T47D (cell line): ENCODE data around the gene OCSTAMP.

Experiments
- DNase-seq, 2 experiments: peaks; one replicate each; pipeline versions ENCODE4 v3.0.0 to v3.0.0-alpha.2; 2011 to 2012; ENCODE audit warnings: low read depth in 1 of 2, low spot score in 1 of 2
- JUND ChIP-seq: IDR thresholded peaks from 2 replicates; pipeline ENCODE4 v1.6.1; 2012; ENCODE audit warnings: low read depth
- in situ Hi-C: cut with HindIII; loops from 2 replicates; pipeline ENCODE4 v1.10.0; 2016; ENCODE audit warnings: low sequenced_read_pairs, low pct_unique_long_range_greater_than_20kb

OCSTAMP gene

DNA sequence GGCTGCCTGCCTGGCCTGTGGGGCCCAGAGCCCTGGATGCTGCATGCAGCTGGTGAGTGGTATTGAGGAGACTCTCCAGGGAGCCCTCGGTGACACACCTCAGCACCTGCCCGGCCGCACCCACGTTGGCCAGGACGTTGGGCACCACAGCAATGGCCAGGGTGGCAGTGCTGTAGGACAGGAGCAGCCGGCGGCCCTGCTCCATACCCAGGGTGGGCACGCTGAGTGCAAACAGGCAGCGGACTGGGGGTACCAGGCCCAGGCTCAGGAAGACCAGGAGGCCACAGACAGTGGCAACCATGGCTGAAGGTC, 4.7 kb downstream of the OCSTAMP start:
- no peak for DNase-seq
- in situ Hi-C loops: no loop called here
- no peak for TF ChIP-seq JUND

DNA sequence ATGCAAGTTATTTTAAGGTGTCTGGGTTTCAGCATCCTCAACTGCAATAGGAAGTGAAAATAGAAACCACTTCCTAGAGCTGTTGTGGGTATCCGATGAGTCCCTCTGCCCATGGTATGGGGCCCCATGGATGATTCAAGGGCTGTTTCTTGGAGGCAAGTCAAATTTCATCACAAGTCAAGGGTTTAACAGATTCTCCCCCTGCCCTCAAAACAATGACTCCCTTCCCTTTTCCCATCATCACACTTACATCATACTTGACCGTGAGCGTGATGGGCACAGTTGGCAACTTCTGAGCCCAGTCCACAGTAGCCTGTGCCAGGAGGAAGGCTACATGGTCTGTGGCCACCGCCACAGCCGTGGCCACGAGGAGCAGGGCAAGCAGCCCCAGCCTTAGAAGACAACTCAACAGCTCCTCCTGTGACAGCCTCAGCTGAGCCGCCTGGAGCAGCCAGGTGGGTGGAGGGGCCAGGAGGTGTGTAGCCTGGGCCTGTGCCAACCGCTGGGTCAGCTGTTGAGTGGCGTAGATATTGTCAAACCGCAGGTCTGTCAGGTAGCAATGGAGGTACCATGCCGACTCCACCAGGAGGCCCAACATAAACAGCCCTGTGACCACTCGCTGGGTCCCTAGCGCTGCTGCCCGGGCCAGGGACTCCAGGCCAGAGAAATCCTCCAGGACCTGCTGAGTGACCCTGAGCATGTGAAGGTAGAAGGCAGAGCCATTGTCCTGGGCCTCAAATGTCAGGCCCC, 5.2 kb downstream of the OCSTAMP start:
- DNase-seq: no peak
- in situ Hi-C loops: no loop called here
- no peak for TF ChIP-seq JUND

DNA sequence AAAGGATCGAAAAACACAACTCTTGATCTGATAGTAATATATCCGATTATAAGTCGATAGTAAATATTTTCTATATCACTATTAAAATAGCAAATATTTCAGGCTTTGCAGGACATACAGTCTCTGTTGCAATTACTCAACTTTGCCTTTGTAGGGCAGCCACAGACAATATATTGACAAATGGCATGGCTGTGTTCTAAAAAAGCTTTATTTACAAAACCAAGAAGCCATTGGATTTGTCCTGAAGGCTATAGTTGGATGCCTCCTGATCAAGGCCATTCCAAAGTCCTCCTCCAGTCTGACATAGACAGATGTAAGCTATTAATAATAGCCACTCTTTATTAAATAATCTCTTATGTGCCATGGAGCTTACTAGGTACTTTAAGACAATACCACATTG, 5.9 kb downstream of the OCSTAMP start:
- TF ChIP-seq JUND: no peak
- in situ Hi-C loops: no loop called here
- DNase-seq: no peak

DNA sequence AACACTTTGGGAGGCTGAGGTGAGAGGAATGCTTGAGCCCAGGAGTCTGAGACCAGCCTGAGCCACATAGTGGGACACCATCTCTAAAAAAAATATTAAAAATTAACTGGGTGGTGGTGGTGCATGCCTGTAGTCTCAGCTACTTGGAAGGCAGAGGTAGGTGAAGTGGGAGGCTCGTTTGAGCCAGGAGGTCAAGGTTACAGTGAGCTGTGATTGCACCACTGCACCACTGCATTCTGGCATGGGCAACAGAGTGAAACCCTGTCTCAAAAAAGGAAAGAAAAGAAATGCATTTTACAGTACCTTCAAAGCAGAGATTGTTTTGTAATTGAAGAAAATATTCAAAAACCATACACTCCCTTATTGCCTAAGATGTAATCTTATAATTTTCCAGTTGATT, 6.5 kb downstream of the OCSTAMP start:
- in situ Hi-C loops: no loop called here
- DNase-seq: no peak
- no peak for TF ChIP-seq JUND

DNA sequence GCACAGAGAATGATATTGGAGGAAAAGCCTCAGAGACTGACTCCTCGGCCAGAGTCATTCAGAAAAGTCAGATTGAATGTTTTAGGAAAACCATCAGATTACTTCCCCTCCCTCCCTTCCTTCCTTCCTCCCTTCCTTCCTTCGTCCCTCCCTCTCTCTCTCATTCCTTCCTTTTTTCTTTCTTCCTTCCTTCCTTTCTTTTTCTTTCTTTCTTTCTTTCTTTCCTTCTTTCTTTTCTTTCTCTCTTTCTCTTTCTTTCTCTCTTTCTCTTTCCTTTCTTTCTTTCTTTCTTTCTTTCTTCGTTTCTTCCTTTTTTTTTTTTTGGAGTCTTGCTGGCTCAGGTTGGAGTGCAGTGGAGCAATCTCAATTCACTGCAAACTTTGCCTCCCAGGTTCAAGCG, 7.4 kb downstream of the OCSTAMP start:
- in situ Hi-C loops: no loop called here
- no peak for DNase-seq
- TF ChIP-seq JUND: no peak

DNA sequence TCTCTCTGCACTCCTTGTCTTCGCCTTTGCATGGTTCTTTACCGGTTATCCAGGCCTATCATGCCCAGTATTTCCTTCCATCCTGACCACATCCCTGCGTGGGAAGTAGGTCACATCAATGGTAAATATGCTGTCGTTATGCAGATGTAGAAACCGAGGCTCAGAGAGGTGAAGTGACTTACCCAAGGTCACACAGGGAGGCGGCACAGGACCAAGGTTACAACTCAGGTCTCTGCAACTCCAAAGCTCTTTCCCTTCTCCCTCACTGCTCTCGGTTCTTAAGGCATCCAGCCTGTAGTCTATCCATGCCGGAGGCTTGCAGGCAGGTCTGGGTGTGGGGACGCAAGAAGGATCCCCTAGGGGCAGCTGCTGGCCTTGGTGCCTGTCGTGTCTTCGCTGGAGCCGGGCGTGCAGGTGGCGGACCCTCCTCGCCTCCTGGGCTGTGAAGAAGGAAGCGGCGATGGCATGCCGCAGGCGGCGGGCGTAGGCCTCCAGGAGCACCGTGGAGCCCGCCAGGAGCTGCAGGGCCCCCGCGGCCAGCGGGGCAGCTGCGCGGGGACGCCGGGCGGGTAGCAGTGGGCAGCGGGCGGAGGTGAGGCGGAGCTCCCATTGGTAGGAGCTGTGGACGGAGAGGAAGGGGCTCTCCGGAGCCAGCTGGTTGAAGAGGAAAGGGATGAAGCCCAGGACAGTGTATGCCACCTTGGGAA, 9.1 kb downstream of the OCSTAMP start:
- DNase-seq: no peak
- in situ Hi-C loops: no loop called here
- no peak for TF ChIP-seq JUND

DNA sequence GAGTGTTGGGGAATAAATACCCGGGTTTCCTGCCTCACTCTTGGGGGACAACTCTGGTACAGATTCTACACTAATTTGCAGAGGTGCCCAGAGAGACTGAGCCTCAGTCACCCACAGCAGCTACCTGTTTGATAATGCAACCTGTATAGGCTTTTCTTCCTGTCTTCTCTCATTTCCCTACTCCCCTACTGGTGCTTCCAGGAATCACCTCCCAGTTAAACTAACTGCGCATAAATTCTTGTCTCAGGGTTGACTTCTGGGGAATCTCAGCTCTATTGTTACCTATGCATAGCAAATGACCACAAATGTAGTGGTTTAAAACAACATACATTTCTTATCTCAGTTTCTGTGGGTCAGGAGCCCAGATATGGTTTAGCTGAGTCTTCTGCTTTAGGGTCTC, 11.3 kb downstream of the OCSTAMP start:
- TF ChIP-seq JUND: no peak
- DNase-seq: no peak
- in situ Hi-C loops: no loop called here

DNA sequence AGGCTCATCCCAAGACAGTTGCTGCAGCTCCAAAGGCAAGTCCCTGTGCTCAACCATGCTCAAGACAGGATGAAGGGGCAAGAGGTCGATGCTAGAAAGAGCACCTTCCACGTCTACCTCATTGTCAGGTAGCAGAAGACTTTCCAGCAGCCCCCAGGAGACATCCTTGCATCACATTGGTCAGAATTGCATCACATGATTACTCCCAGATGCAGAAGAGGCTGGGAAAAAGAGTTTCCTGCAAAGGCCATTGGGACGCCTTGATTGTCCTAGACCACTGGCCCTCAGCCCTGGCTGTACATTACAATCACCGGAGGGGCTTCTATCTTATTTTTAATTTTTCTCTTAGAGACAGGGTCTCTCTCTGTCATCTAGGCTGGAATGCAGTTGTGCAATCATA, 19.8 kb downstream of the OCSTAMP start:
- in situ Hi-C loops: no loop called here

DNA sequence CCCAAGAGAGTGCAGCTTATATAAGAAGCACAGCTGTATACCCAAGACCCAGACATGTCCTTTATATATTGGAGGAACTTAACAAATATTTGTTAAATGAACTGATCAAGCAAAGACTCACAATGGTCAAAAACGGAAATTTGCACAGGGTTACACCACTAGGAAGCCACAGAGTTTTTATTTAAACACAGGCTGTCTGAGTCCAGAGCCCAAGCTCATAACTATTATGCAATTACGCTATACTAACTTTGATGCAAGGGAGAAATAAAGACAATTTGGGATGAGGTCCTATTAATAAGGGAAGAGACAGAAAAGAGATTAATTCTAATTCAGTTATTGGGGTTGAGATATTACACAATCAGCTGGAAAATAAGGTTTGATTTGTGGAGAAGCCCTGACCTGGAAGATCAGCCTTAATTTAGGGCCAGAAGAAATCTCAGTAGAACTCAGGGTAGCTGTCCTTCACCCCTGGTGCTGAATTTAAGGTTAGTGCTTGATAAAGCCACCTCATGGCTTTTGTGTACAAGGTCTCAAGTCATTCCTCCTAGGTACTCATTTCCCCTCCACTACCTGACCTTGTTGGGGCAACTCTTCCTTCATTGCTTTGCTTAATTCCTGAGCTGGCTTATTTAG, 26.6 kb downstream of the OCSTAMP start:
- DNase-seq: peak in 1 of 2 experiments; percentile 69
- TF ChIP-seq JUND: no peak
- in situ Hi-C loops: no loop called here

More for the DNA sequence above, 19.8 kb downstream of the OCSTAMP start:
- no peak for DNase-seq
- TF ChIP-seq JUND: no peak

DNA sequence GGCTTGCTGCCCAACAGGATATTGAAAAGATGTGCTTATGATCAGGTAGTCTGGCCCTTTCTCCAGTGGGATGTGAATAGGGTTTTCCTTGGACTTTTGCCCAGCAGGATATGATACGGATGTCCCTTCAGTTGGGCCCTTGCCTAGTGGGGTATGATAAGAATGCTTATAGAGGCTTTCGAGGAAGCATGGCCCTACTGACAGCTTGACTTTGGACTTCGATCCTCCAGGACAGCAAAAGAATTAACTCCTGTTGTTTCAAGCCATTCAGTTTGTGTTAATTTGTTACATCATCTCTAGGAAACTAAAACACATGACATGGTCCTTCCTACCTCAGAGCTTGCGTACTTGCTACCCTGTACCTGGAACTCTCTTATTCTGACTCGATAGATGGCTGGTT, 27.3 kb downstream of the OCSTAMP start:
- in situ Hi-C loops: no loop called here
- DNase-seq: no peak
- no peak for TF ChIP-seq JUND

DNA sequence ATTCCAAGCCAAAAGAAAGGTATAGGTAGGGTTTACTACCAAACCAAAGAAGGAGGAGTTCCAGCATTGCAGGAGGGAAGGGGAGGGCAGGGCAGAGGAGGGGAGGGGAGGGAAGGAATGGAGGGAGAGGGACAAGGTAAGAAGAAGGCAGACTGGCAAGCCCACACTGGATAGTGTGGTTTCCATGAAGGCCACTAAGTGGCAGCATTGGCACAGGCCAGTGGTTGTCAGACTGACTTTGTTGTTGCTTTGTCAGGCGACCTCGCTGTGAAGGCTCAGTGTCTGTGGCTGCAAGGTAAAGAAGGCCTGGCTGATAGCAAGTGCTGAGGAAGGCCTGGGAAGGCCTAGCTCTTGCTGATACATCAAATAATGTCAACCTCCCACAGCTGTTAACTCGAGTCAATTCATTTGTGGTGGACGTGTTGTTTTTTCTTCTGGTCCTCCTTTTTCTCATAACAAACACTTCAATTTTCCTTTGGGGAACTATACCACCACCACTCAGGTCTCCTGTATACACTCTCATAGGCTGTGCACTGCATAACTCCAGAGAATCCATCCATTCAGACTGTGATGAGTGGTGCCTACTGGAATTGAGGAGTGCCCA, 29.4 kb downstream of the OCSTAMP start:
- no peak for TF ChIP-seq JUND
- in situ Hi-C loops: no loop called here
- DNase-seq: peak; percentile 72 to 87

DNA sequence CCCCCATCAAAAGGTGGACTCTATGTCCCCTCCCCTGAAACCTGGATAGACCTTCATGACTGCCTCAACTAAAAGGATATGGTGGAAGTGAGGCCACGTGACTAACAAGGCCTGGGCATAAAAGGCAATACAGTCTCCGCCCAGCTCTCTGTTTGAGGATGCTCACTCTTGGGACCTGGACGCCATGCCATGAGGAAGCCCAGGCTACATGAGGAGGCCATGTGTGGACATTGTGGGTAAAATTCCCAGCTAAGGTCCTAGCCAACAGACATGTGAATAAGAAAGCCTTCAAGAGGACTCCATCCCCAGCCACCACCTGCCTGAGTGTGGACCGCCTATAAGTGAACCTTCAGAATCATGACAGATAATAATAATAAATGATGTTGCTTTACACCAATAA, 29.9 kb downstream of the OCSTAMP start:
- TF ChIP-seq JUND: no peak
- DNase-seq: no peak
- in situ Hi-C loops: no loop called here
